PC-9 (cell line): Measurements from ENCODE around the gene PPL.

ENCODE experiments used
- EZH2 ChIP-seq: fragments of 200-600 bp; sonication (generic); IDR thresholded peaks from 2 replicates; pipeline ENCODE4 v1.8.0; 2017; ENCODE audit warnings: antibody characterized with exemption, low read depth
- TF ChIP-seq, protein P1 (sequence below): fragments of 200-600 bp; sonication (generic); conservative IDR thresholded peaks from 2 replicates; pipeline ENCODE4 v1.6.1; 2017; ENCODE audit warnings: mixed run types, antibody characterized with exemption, mild to moderate bottlenecking, moderate library complexity

DNA sequence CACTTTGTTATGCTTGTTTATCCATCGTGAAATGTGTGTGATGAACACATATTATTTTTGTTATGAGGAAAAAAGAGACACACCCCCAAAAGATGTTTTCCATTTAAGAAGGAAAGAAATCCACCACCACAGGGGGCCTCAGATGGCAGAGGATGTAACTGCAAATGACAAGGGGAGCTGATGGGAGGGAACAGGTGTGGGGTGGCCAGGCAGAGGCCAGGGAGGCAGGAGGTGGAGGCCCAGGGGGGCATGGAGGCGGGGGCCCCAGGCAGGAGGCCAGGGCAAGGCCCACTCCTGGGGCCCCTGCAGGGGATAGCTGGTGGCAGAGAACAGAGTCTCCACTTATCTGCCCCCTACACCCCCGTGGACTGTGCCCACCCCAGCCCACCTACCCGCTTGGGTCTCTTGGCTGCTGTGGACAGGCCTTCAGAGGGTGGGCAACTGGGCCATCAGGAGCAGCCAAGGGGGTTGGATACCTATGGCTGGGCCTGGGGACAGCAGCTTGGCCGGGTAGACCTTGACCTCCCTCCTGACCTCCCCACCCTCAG lies 28.0 kb downstream of the PPL start:
- TF ChIP-seq, protein P1, sequence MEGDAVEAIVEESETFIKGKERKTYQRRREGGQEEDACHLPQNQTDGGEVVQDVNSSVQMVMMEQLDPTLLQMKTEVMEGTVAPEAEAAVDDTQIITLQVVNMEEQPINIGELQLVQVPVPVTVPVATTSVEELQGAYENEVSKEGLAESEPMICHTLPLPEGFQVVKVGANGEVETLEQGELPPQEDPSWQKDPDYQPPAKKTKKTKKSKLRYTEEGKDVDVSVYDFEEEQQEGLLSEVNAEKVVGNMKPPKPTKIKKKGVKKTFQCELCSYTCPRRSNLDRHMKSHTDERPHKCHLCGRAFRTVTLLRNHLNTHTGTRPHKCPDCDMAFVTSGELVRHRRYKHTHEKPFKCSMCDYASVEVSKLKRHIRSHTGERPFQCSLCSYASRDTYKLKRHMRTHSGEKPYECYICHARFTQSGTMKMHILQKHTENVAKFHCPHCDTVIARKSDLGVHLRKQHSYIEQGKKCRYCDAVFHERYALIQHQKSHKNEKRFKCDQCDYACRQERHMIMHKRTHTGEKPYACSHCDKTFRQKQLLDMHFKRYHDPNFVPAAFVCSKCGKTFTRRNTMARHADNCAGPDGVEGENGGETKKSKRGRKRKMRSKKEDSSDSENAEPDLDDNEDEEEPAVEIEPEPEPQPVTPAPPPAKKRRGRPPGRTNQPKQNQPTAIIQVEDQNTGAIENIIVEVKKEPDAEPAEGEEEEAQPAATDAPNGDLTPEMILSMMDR, result no peak
- TF ChIP-seq EZH2, result no peak
